ENCODE data around the gene NAA40. TPM values are rescaled to one million over a fixed set of nuclear protein-coding genes. Genes with fewer than 3 reads are reported as not detected.
A peak's percentile ranks its signal among the peaks of the same experiment; 100 is the strongest.

NAA40 gene
- total RNA-seq, 4 donors from 2014 or later: 46.2 to 80.0 (median 57.1) TPM

GRCh38 chr11:63912678-63913077 lies 26.1 kb upstream of the NAA40 start:
- Histone ChIP-seq H3K4me1 (peaks cover 4 to 23% (median 15%) of the 10 kb centered on the region in 4 donors), H3K36me3 (peaks cover 0 to 28% (median 0%) of the 10 kb centered on the region in 3 donors), H3K27me3 (no peaks in the 10 kb centered on the region), H3K4me3 (no peak overlapping the region), H3K27ac (no peak overlapping the region), H3K9me3 (no peaks in the 10 kb centered on the region)
- no peak for DNase-seq
- TF ChIP-seq POLR2A (IDR thresholded peaks at IDR 0.05): no peak
- TF ChIP-seq CTCF (IDR thresholded peaks at IDR 0.05): no peak

- H3K36me3 ChIP-seq: peaks cover 0 to 13% (median 0%) of the 10 kb centered on the region in 3 donors
- no peak overlapping the region for H3K4me3 ChIP-seq
- H3K4me1 ChIP-seq: peaks cover 7 to 38% (median 23%) of the 10 kb centered on the region in 4 donors
Observed at GRCh38 chr11:63913866-63914830, 24.7 kb upstream of the NAA40 start.

GRCh38 chr11:63914896-63915691 lies 23.7 kb upstream of the NAA40 start:
- no peak for DNase-seq
- H3K27me3 ChIP-seq: no peaks in the 10 kb centered on the region
- no peaks in the 10 kb centered on the region for H3K9me3 ChIP-seq
- no peak for TF ChIP-seq CTCF (IDR thresholded peaks at IDR 0.05)
- no peak for TF ChIP-seq POLR2A (IDR thresholded peaks at IDR 0.05)
- H3K4me3 ChIP-seq: no peak overlapping the region
- H3K27ac ChIP-seq: no peak overlapping the region
- peaks cover 0 to 4% (median 0%) of the 10 kb centered on the region in 3 donors for H3K36me3 ChIP-seq
- H3K4me1 ChIP-seq: peaks cover 11 to 47% (median 28%) of the 10 kb centered on the region in 4 donors

More at GRCh38 chr11:63913866-63914830, 24.7 kb upstream of the NAA40 start:
- Histone ChIP-seq H3K27ac (no peak overlapping the region), H3K27me3 (no peaks in the 10 kb centered on the region), H3K9me3 (no peaks in the 10 kb centered on the region)
- TF ChIP-seq CTCF (IDR thresholded peaks at IDR 0.05) (no peak), POLR2A (IDR thresholded peaks at IDR 0.05) (no peak)
- DNase-seq: no peak

GRCh38 chr11:63915961-63916836 lies 22.6 kb upstream of the NAA40 start:
- Histone ChIP-seq H3K4me3 (peak overlapping the region; percentile 45 to 60 (median 57)), H3K36me3 (no peaks in the 10 kb centered on the region), H3K9me3 (no peaks in the 10 kb centered on the region), H3K4me1 (peaks cover 11 to 57% (median 28%) of the 10 kb centered on the region in 4 donors), H3K27me3 (no peaks in the 10 kb centered on the region), H3K27ac (peak overlapping the region in 2 of 4 donors; percentile 22 to 62)
- TF ChIP-seq POLR2A (IDR thresholded peaks at IDR 0.05) (no peak), CTCF (IDR thresholded peaks at IDR 0.05) (peak in 4 of 6 experiments; percentile 35 to 52 (median 44))
- DNase-seq: peak in 2 of 3 donors; percentile 41 to 67

Data from Peyer's patch (tissue), 4 donors.